ENCODE measurements around the gene FGGY.

FGGY gene

DNA sequence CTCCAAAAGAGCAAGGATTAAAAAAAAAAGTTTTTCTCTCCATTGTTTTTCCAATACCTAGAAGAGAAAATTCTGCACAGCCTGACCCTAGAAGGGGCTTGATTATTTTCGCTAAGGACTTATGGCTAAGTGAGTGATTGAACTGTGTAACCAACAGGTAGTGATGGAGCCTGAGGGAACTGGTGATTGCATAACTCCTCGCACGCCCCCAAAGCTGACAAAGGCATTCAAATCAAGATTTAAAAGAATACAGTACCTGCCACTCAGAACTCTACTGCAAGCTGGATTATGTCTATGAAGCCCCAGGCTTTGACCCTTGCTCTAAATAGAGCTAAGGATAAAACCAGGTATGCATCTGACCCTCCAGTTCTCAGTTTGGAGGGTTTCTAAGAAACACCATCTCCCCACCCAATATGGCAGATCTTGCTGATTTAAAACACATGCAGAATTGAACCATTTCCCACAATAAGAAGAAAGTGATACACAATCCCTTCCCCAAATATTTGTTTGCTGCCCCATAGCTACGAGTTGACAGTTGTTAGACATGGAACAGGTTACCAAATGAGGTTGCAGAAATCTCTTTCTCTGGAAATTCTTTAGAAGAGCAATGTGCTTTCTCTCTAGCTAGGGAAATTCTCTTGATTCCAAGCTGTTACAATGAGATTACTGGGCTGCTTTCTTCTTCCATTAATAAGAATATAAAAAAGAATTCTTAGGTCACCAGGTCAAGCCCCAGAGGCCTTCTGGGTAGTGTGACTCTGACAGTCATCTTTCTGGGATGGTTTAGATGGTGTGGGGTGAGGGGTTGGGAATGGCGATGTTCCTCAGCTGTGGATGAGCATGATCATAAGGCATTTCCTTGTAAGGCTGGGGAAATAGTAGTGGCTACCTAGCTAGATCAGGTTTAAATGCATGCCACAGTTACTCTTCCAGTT lies 35.1 kb downstream of the FGGY start:
- CTCF ChIA-PET = interaction anchor here (0.7 kb wide), 1 partner anchor 30 kb away, joined by 3 read pairs; no protein-coding TSS in a partner anchor
- POLR2A ChIA-PET = no interaction called here
- H3K9me3 ChIP-seq (ENCODE audit: control insufficient read depth, insufficient read depth, low read depth, low read length) = no peaks in the 10 kb centered on the region

DNA sequence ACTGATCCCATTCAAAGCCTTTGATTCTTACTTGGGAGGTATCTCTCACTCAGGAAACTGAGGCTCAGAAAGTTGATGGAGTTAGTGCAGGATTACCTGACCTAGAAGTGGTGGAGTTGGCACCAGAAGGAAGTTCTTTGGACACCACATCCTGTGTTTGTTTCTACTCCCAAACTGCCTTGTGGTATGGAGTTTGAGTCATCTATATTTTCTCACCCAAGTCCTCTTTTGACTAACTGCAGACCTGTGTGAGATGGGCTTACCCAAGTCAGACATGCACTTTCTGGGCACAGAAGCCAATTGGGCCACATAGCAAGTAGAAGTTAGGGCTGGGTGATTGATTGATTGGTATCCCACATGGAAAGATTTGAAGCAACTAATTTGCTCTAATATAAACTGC lies 36.1 kb downstream of the FGGY start:
- H3K36me3 ChIP-seq (ENCODE audit: control insufficient read depth in 2 of 2, insufficient read depth in 1 of 2, low read length in 2 of 2) = no peaks in the 10 kb centered on the region
- H3K4me3 ChIP-seq (ENCODE audit: low read depth, low read length) = no peak overlapping the region
- no peak overlapping the region for H3K27ac ChIP-seq (ENCODE audit: extremely low read depth, low read depth, low read length)
- H3K9me3 ChIP-seq (ENCODE audit: control insufficient read depth, insufficient read depth, low read depth, low read length) = no peaks in the 10 kb centered on the region
- ChIA-PET POLR2A (no interaction called here), CTCF (no interaction called here)
- H3K4me1 ChIP-seq (ENCODE audit: control insufficient read depth, insufficient read depth, low read length) = no peaks in the 10 kb centered on the region
- TF ChIP-seq ZNF423 (tag by site-specific recombination; IDR thresholded peaks at IDR 0.05) = no peak
- TF ChIP-seq ZSCAN30 (tag by site-specific recombination; IDR thresholded peaks at IDR 0.05) = no peak
- TF ChIP-seq, protein P1, sequence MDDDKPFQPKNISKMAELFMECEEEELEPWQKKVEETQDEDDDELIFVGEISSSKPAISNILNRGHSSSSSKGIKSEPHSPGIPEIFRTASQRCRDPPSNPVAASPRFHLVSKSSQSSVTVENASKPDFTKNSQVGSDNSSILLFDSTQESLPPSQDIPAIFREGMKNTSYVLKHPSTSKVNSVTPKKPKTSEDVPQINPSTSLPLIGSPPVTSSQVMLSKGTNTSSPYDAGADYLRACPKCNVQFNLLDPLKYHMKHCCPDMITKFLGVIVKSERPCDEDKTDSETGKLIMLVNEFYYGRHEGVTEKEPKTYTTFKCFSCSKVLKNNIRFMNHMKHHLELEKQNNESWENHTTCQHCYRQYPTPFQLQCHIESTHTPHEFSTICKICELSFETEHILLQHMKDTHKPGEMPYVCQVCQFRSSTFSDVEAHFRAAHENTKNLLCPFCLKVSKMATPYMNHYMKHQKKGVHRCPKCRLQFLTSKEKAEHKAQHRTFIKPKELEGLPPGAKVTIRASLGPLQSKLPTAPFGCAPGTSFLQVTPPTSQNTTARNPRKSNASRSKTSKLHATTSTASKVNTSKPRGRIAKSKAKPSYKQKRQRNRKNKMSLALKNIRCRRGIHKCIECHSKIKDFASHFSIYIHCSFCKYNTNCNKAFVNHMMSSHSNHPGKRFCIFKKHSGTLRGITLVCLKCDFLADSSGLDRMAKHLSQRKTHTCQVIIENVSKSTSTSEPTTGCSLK (tag by site-specific recombination; IDR thresholded peaks at IDR 0.05) = no peak
- no peak for TF ChIP-seq ZNF140 (tag by site-specific recombination; IDR thresholded peaks at IDR 0.05)
- TF ChIP-seq SP2 (tag by site-specific recombination; IDR thresholded peaks at IDR 0.05) = no peak
- TF ChIP-seq, protein P2, sequence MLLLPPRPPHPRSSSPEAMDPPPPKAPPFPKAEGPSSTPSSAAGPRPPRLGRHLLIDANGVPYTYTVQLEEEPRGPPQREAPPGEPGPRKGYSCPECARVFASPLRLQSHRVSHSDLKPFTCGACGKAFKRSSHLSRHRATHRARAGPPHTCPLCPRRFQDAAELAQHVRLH (tag by site-specific recombination; IDR thresholded peaks at IDR 0.05) = no peak
- no peak for TF ChIP-seq SP7 (tag by site-specific recombination; IDR thresholded peaks at IDR 0.05)
- no peak for TF ChIP-seq MZF1 (tag by site-specific recombination; IDR thresholded peaks at IDR 0.05; ENCODE audit: borderline replicate concordance)
- TF ChIP-seq, protein P3, sequence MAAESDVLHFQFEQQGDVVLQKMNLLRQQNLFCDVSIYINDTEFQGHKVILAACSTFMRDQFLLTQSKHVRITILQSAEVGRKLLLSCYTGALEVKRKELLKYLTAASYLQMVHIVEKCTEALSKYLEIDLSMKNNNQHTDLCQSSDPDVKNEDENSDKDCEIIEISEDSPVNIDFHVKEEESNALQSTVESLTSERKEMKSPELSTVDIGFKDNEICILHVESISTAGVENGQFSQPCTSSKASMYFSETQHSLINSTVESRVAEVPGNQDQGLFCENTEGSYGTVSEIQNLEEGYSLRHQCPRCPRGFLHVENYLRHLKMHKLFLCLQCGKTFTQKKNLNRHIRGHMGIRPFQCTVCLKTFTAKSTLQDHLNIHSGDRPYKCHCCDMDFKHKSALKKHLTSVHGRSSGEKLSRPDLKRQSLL (tag by site-specific recombination; IDR thresholded peaks at IDR 0.05) = no peak
- TF ChIP-seq ZNF501 (tag by site-specific recombination; IDR thresholded peaks at IDR 0.05) = no peak
- TF ChIP-seq ZNF660 (tag by site-specific recombination; IDR thresholded peaks at IDR 0.05) = no peak
- no peak for TF ChIP-seq ZNF544 (tag by site-specific recombination; IDR thresholded peaks at IDR 0.05)

More for the DNA sequence above, 35.1 kb downstream of the FGGY start:
- Histone ChIP-seq H3K27ac (ENCODE audit: extremely low read depth, low read depth, low read length) (no peak overlapping the region), H3K4me3 (ENCODE audit: low read depth, low read length) (no peak overlapping the region), H3K36me3 (ENCODE audit: control insufficient read depth in 2 of 2, insufficient read depth in 1 of 2, low read length in 2 of 2) (no peaks in the 10 kb centered on the region), H3K4me1 (ENCODE audit: control insufficient read depth, insufficient read depth, low read length) (no peaks in the 10 kb centered on the region)
- TF ChIP-seq, protein P1 (tag by site-specific recombination; IDR thresholded peaks at IDR 0.05) = no peak
- TF ChIP-seq, protein P4, sequence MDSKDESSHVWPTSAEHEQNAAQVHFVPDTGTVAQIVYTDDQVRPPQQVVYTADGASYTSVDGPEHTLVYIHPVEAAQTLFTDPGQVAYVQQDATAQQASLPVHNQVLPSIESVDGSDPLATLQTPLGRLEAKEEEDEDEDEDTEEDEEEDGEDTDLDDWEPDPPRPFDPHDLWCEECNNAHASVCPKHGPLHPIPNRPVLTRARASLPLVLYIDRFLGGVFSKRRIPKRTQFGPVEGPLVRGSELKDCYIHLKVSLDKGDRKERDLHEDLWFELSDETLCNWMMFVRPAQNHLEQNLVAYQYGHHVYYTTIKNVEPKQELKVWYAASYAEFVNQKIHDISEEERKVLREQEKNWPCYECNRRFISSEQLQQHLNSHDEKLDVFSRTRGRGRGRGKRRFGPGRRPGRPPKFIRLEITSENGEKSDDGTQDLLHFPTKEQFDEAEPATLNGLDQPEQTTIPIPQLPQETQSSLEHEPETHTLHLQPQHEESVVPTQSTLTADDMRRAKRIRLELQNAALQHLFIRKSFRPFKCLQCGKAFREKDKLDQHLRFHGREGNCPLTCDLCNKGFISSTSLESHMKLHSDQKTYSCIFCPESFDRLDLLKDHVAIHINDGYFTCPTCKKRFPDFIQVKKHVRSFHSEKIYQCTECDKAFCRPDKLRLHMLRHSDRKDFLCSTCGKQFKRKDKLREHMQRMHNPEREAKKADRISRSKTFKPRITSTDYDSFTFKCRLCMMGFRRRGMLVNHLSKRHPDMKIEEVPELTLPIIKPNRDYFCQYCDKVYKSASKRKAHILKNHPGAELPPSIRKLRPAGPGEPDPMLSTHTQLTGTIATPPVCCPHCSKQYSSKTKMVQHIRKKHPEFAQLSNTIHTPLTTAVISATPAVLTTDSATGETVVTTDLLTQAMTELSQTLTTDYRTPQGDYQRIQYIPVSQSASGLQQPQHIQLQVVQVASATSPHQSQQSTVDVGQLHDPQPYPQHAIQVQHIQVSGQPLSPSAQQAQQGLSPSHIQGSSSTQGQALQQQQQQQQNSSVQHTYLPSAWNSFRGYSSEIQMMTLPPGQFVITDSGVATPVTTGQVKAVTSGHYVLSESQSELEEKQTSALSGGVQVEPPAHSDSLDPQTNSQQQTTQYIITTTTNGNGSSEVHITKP (tag by site-specific recombination; IDR thresholded peaks at IDR 0.05) = no peak

Measured in HEK293 (cell line).